HepG2 (cell line): ENCODE measurements around the gene PTPN20. TPM values are rescaled to one million over a fixed set of nuclear protein-coding genes. Genes with fewer than 3 reads are reported as not detected.
A peak's percentile ranks its signal among the peaks of the same experiment; 100 is the strongest.

Experiments used
- ATAC-seq: fragments of 200-7000 bp; cut with Tn5 transposase; 3 replicates; pipeline ENCODE4 v1.9.1; 2020; ENCODE audit warnings: mild to moderate bottlenecking, moderate library complexity
- BruUV-seq: library from RNA; stranded (reverse); fragments of 400-500 nt; replicated peaks from 2 replicates; lab custom pipeline; 2021; lab: Mats Ljungman, UMichigan
- CTCF ChIA-PET: fragments of 300-600 bp; formaldehyde crosslinking; extraction: SDS; loops from one replicate; lab custom pipeline; 2021; ENCODE audit warnings: low total read pairs, inconsistent platforms, low intra/inter-chr PET ratio; lab: Yijun Ruan, JAX
- POLR2A ChIA-PET: fragments of 350-600 bp; sonication (Branson Sonifier 250); formaldehyde crosslinking; loops from one replicate; lab custom pipeline; 2020; ENCODE audit warnings: antibody characterized with exemption, inconsistent platforms; lab: Yijun Ruan, JAX
- DNase-seq: peaks from one replicate; pipeline ENCODE4 v3.0.0-alpha.2; 2015; ENCODE audit warnings: low spot score
- FAIRE-seq: peaks from 3 replicates; lab custom pipeline; 2011; peaks lifted over from hg19 to GRCh38; lab: Jason Lieb, UNC
- H2AFZ ChIP-seq: one replicate; pipeline ENCODE4 v1.6.1; 2011; ENCODE audit warnings: low read length, inconsistent platforms
- H3K27ac ChIP-seq: fragments of 300-600 bp; 3 replicates; pipeline ENCODE4 v1.8.0; 2011; ENCODE audit warnings: mixed run types, mild to moderate bottlenecking, mixed read lengths, low read length, inconsistent platforms; ENCODE audit not compliant: insufficient read depth; ENCODE audit errors: extremely low read length
- H3K27me3 ChIP-seq, 2 experiments: fragments of 200-600 bp in 1 of 2; 2 replicates in 1 of 2; 3 replicates in 1 of 2; pipeline versions ENCODE4 v1.6.0 to v1.8.0; 2011; ENCODE audit warnings: low read length in 2 of 2, mild to moderate bottlenecking in 2 of 2, moderate library complexity in 2 of 2, inconsistent platforms in 1 of 2; ENCODE audit not compliant: insufficient read depth in 2 of 2, control insufficient read depth in 1 of 2
- H3K36me3 ChIP-seq, 2 experiments: fragments of 200-600 bp in 1 of 2; replicated peaks in 1 of 2; 2 replicates in 1 of 2; 3 replicates in 1 of 2; pipeline versions ENCODE4 v1.5.1 to v1.8.0; 2011; ENCODE audit warnings: low read length in 2 of 2, inconsistent platforms in 1 of 2; ENCODE audit not compliant: insufficient read depth in 2 of 2, control insufficient read depth in 1 of 2
- H3K4me1 ChIP-seq: 2 replicates; pipeline ENCODE4 v1.5.1; 2012; ENCODE audit warnings: low read length, inconsistent platforms; ENCODE audit not compliant: insufficient read depth
- H3K4me2 ChIP-seq: 2 replicates; pipeline ENCODE4 v1.6.0; 2011; ENCODE audit warnings: low read depth, low read length, inconsistent platforms
- H3K4me3 ChIP-seq, 3 experiments: fragments of 200-600 bp in 1 of 3; sonication (generic), shearing (Covaris generic) in 1 of 3; replicated peaks in 1 of 3; 2 replicates each; pipeline ENCODE4 v1.5.1; 2011 to 2016; ENCODE audit warnings: low read length in 3 of 3, inconsistent platforms in 2 of 3, low read depth in 2 of 3, mild to moderate bottlenecking in 2 of 3, control low read depth in 1 of 3, mixed read lengths in 1 of 3; ENCODE audit not compliant: insufficient read depth in 1 of 3
- H3K79me2 ChIP-seq: one replicate; pipeline ENCODE4 v1.6.1; 2011; ENCODE audit warnings: low read length, inconsistent platforms; ENCODE audit not compliant: insufficient read depth
- H3K9ac ChIP-seq: 2 replicates; pipeline ENCODE4 v1.6.0; 2011; ENCODE audit warnings: mild to moderate bottlenecking, low read depth, low read length, inconsistent platforms; ENCODE audit not compliant: insufficient read depth
- H3K9me3 ChIP-seq: 2 replicates; pipeline ENCODE4 v1.5.1; 2012; ENCODE audit warnings: mild to moderate bottlenecking, low read length
- H4K20me1 ChIP-seq: 2 replicates; pipeline ENCODE4 v1.6.0; 2011; ENCODE audit warnings: inconsistent platforms, mild to moderate bottlenecking, low read length, moderate library complexity; ENCODE audit not compliant: insufficient read depth
- AHR ChIP-seq: IDR thresholded peaks from 2 replicates; pipeline ENCODE4 v1.6.1; 2018; ENCODE audit warnings: missing genetic modification reagents, missing compliant biosample characterization
- ATF5 ChIP-seq: sonication (generic); formaldehyde crosslinking; IDR thresholded peaks from 2 replicates; pipeline ENCODE4 v1.4.0; 2020; ENCODE audit warnings: mild to moderate bottlenecking, low read depth, missing genetic modification reagents
- ATRX ChIP-seq: sonication (generic); formaldehyde crosslinking; IDR thresholded peaks from 2 replicates; pipeline ENCODE4 v1.4.0; 2020; ENCODE audit warnings: missing genetic modification reagents, borderline replicate concordance
- EHMT2 ChIP-seq: fragments of 200-600 bp; sonication (generic); IDR thresholded peaks from 2 replicates; pipeline ENCODE4 v1.7.0; 2017; ENCODE audit warnings: antibody characterized with exemption, low read depth, low read length, borderline replicate concordance
- KAT7 ChIP-seq: IDR thresholded peaks from 2 replicates; pipeline ENCODE4 v1.6.1; 2018; ENCODE audit warnings: borderline replicate concordance, missing compliant biosample characterization
- NFRKB ChIP-seq: fragments of 450-650 bp; IDR thresholded peaks from 2 replicates; pipeline ENCODE4 v1.6.1; 2017
- RARA ChIP-seq: IDR thresholded peaks from 2 replicates; pipeline ENCODE4 v1.6.1; 2016; ENCODE audit warnings: missing genetic modification reagents, missing compliant biosample characterization
- RCOR2 ChIP-seq: IDR thresholded peaks from 2 replicates; pipeline ENCODE4 v1.6.1; 2016; ENCODE audit warnings: missing biosample characterization, missing genetic modification reagents
- SKI ChIP-seq: fragments of 450-650 bp; IDR thresholded peaks from one replicate; pipeline ENCODE4 v1.6.1; 2018; ENCODE audit warnings: mild to moderate bottlenecking; ENCODE audit not compliant: partially characterized antibody
- SMC3 ChIP-seq: IDR thresholded peaks from 2 replicates; pipeline ENCODE4 v1.6.1; 2011; ENCODE audit warnings: low read length, improper control_type of control experiment
- TFAP4 ChIP-seq: sonication (generic); IDR thresholded peaks from 2 replicates; pipeline ENCODE4 v1.6.1; 2016; ENCODE audit warnings: low read depth, borderline replicate concordance
- TFE3 ChIP-seq: IDR thresholded peaks from 2 replicates; pipeline ENCODE4 v1.6.1; 2016
- ZBTB14 ChIP-seq: sonication (generic); formaldehyde crosslinking; IDR thresholded peaks from 2 replicates; pipeline ENCODE4 v1.4.0; 2020; ENCODE audit warnings: missing genetic modification reagents
- ZBTB46 ChIP-seq: sonication (generic); formaldehyde crosslinking; IDR thresholded peaks from 2 replicates; pipeline ENCODE4 v1.4.0; 2020; ENCODE audit warnings: mild to moderate bottlenecking, missing genetic modification reagents, borderline replicate concordance
- ZNF484 ChIP-seq: sonication (generic); formaldehyde crosslinking; IDR thresholded peaks from 2 replicates; pipeline ENCODE4 v1.5.1; 2020; ENCODE audit warnings: mild to moderate bottlenecking, low read depth, missing genetic modification reagents, borderline replicate concordance
- ZUFSP ChIP-seq: sonication (generic); formaldehyde crosslinking; IDR thresholded peaks from 2 replicates; pipeline ENCODE4 v1.9.0; 2021; ENCODE audit warnings: missing genetic modification reagents, mild to moderate bottlenecking, borderline replicate concordance
- WGBS: methylation state at CpG from one replicate; pipeline ENCODE4 v1.1.6; 2017; ENCODE audit warnings: low lambda C conversion rate; 5-methylcytosine and 5-hydroxymethylcytosine counted together
- in situ Hi-C: cut with HindIII; loops from 2 replicates; pipeline ENCODE4 v1.10.0; 2017; ENCODE audit warnings: low pct_unique_long_range_greater_than_20kb; ENCODE audit not compliant: extremely low pct_ligation_motif_present
- intact Hi-C: fragments of 100-400 bp; cut with micrococcal nuclease; formaldehyde crosslinking; loops from one replicate; pipeline ENCODE4 v1.10.0; 2022; ENCODE audit not compliant: unreplicated experiment
- polyA plus RNA-seq, 8 experiments: library from polyadenylated mRNA; depleted of rRNA in 3 of 8; stranded (reverse) in 7 of 8; unstranded in 1 of 8; fragments of >200 nt; fragmentation: Illumina TruSeq in 4 of 8; extraction: Trizol in 4 of 8; gene quantifications; 2 replicates each; pipeline versions ENCODE4 v1.2.1 to v1.2.3, GENCODE V29; 2011 to 2016; ENCODE audit warnings: low read depth in 4 of 8, missing spikeins in 1 of 8, mixed read lengths in 1 of 8; ENCODE audit not compliant: insufficient read depth in 1 of 8
- total RNA-seq, 5 experiments: library from RNA; depleted of rRNA; stranded (reverse); fragments of >200 nt; fragmentation: Illumina TruSeq; extraction: Trizol; gene quantifications; 2 replicates each; pipeline ENCODE4 v1.2.3, GENCODE V29; 2016; ENCODE audit warnings: low read depth in 1 of 5

PTPN20 gene
- total and polyA plus RNA-seq, 2 of the 13 experiments (the other 11 are each of a cell fraction or from before 2014, with no cell fraction given) = not detected

- Histone ChIP-seq H3K27me3 (no peaks in the 10 kb centered on the region), H3K9ac (no peak overlapping the region), H2AFZ (no peak overlapping the region), H3K9me3 (no peaks in the 10 kb centered on the region), H3K4me2 (peak overlapping the region; percentile 36), H3K27ac (no peak overlapping the region), H3K4me1 (no peaks in the 10 kb centered on the region), H3K4me3 (no peak overlapping the region), H4K20me1 (no peaks in the 10 kb centered on the region), H3K36me3 (no peaks in the 10 kb centered on the region), H3K79me2 (no peaks in the 10 kb centered on the region)
- intact Hi-C loops (no loop called here), in situ Hi-C loops (no loop called here)
- WGBS = 35% methylated on average over 5 of the region's 7 CpGs
- POLR2A ChIA-PET = no interaction called here
- DNase-seq = peak; percentile 24
- peak; percentile 91 for ATAC-seq
- FAIRE-seq = peak; percentile 42
- CTCF ChIA-PET = interaction anchor here (1.2 kb wide), 1 partner anchor 320 kb away, joined by 4 read pairs; no protein-coding TSS in a partner anchor
- BruUV-seq = no TSS peak
- TF ChIP-seq RARA = no peak
- no peak for TF ChIP-seq NFRKB
- no peak for TF ChIP-seq RCOR2 (CRISPR knock-in tag)
- TF ChIP-seq ATRX = no peak
- TF ChIP-seq ZNF484 (CRISPR knock-in tag) = no peak
- TF ChIP-seq ZBTB46 (CRISPR knock-in tag) = no peak
- no peak for TF ChIP-seq ZUFSP (CRISPR knock-in tag)
- TF ChIP-seq SMC3 = peak; percentile 30; the same call in 1 of the 2 replicates
- TF ChIP-seq TFAP4 = no peak
- no peak for TF ChIP-seq AHR (CRISPR knock-in tag)
- TF ChIP-seq KAT7 (CRISPR knock-in tag) = no peak
- TF ChIP-seq SKI = no peak
- no peak for TF ChIP-seq ATF5 (CRISPR knock-in tag)
- TF ChIP-seq EHMT2 = no peak
- 0 out of 2 replicates have a peak, but pooled peaks have one; percentile 29 for TF ChIP-seq TFE3
- TF ChIP-seq ZBTB14 (CRISPR knock-in tag) = no peak
Measured at GRCh38 chr10:46992803-46993561, 81.8 kb downstream of the PTPN20 start.
